Posterior vena cava (tissue), 2 donors: Measurements from ENCODE around the gene RPRD2. TPM values are rescaled to one million over a fixed set of nuclear protein-coding genes. Genes with fewer than 3 reads are reported as not detected.
A peak's percentile ranks its signal among the peaks of the same experiment; 100 is the strongest.

ENCODE experiments used
- DNase-seq: peaks from one replicate; pipeline ENCODE4 v3.0.0-alpha.2; 2020; ENCODE audit warnings: low spot score
- intact Hi-C, 2 donors: fragments of 100-400 bp; cut with DNase I; formaldehyde crosslinking; loops; one replicate each; pipeline versions ENCODE4 v1.14.1 to v1.14.2; 2022 to 2023
- total RNA-seq, 2 donors: library from RNA; stranded (reverse); fragmentation: NEBNext Ultra II Directional; extraction: Animal tissue kit (Norgen Biotek cat#: 25700); gene quantifications; one replicate each; pipeline ENCODE4 v1.2.1, GENCODE V29; 2021
- donor health status: DM: yes; HTN: yes; CAD: no.
- donor health status: DM: yes; HTN: yes; CAD: no.

Gene RPRD2
- total RNA-seq, 2 donors from 2014 or later: 22.4 to 26.2 TPM

- intact Hi-C loops: no loop called here
- no peak for DNase-seq
Observed at GRCh38 chr1:150444232-150444631, 80.3 kb downstream of the RPRD2 start.

DNA sequence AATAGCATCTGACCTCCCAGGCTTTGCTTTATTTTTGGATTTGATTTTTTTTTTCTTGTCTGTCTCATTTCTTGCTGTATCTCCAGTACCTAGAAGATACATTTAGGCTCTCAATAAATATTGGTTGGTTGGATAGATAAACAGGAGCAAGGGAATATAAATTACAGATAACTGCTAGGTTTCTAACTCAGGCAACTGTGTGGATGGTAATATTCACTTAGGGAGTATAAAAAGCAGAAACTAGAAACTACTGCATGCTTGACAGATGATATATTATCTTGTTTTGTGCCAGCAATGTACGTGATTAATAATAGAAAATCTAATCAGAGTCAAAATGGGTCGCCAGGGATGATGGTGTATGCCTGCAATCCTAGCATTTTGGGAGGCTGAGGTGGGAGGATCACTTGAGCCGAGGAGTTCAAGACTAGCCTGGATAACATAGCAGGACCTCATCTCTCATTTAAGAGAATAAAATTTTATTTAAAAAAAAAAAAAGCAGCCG is 92.2 kb downstream of the RPRD2 start:
- DNase-seq: no peak
- intact Hi-C loops: no loop called here

DNA sequence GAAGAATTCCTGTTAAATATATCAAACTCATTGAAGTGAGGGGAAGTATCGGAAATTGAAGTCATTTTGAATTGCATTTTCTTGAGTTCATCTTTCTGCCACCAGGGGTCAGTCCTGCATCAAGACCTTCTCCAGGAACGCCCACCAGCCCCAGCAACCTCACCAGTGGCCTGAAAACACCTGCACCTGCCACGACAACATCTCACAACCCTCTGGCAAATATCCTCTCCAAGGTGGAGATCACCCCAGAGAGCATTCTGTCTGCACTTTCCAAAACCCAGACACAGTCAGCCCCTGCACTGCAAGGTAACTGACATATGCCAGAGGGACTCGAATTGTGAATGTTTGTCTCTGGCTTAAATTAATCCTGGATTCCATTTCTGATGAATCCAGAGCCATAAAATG is 100.5 kb downstream of the RPRD2 start:
- intact Hi-C loops: loop anchor here in 1 of 2 donors (10.0 kb wide), 1 partner anchor 90 kb away; no protein-coding TSS in a partner anchor
- no peak for DNase-seq

- no peak for DNase-seq
Observed at GRCh38 chr1:150466964-150467363, 103.0 kb downstream of the RPRD2 start.

GRCh38 chr1:150469291-150469690 is 105.3 kb downstream of the RPRD2 start:
- intact Hi-C loops: loop anchor here in 1 of 2 donors (10.0 kb wide), 1 partner anchor 86 kb away; no protein-coding TSS in a partner anchor

More at GRCh38 chr1:150466964-150467363, 103.0 kb downstream of the RPRD2 start:
- intact Hi-C loops: loop anchor here in 1 of 2 donors (10.0 kb wide), 1 partner anchor 88 kb away; no protein-coding TSS in a partner anchor

GRCh38 chr1:150472601-150473200 is 108.8 kb downstream of the RPRD2 start:
- DNase-seq: no peak
- intact Hi-C loops: no loop called here

More at GRCh38 chr1:150469291-150469690, 105.3 kb downstream of the RPRD2 start:
- no peak for DNase-seq

DNA sequence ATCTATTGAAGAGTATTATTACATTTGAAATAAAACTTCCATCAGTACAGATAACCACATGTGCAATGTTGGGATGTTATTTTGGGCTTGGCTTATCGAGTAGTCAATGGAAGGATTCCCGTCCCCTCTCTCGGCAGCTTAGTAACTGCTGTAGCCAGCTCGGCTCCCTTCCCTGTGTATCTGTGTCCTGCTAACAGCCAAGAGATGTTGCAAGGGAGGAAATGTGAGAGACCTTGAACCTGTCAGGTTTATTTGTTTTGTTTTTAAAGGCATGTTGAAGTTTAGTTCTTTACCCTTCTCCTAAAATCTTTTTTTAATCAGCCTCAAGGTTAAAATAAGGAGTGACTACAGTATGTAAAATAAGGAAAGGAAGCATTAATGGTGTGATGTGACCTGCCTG is 109.7 kb downstream of the RPRD2 start:
- DNase-seq: no peak

GRCh38 chr1:150474869-150475268 is 110.9 kb downstream of the RPRD2 start:
- intact Hi-C loops: no loop called here
- no peak for DNase-seq

More for the DNA sequence above, 109.7 kb downstream of the RPRD2 start:
- intact Hi-C loops: no loop called here

DNA sequence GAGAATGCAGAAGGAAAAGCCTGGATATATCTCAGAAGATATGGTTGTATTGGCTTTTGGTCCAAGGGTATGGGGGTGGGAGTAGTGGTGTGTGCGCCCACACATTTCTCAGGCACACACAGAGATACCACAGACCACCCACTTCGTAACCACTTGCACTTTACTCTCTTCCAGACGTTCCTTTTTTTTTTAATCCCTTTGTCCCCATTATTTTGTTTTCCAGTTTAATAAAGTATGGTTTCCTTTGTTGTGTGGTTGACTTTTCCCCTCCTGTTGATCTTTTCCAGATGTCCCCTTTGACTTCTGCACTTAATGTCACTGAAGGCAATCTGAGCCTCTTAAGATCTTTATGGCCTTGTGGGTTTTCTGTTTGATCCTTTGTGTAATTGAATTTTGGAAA is 112.8 kb downstream of the RPRD2 start:
- DNase-seq: no peak
- intact Hi-C loops: no loop called here

DNA sequence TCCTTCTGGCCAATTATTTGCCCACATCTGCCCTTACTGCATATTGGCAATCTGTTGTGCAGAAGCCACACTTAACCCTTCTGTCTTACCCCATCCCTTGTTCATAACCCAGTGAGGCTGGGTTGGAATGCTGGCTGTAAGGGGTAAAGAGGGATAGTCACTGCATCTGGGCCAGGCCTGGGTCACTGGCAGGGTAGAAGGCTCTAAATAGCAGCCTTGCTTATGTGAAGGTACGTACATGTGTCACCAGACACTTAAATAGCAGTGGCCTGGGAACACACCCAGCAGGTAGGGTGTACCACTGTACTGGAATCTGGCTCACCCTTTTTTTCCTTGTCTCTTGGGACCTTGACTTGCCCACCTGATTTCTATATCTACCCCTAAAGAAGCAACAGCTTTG is 113.4 kb downstream of the RPRD2 start:
- DNase-seq: no peak
- intact Hi-C loops: no loop called here

- DNase-seq: no peak
- intact Hi-C loops: no loop called here
Observed at GRCh38 chr1:150477733-150478132, 113.8 kb downstream of the RPRD2 start.

GRCh38 chr1:150479370-150479769 is 115.4 kb downstream of the RPRD2 start:
- intact Hi-C loops: no loop called here
- DNase-seq: no peak

DNA sequence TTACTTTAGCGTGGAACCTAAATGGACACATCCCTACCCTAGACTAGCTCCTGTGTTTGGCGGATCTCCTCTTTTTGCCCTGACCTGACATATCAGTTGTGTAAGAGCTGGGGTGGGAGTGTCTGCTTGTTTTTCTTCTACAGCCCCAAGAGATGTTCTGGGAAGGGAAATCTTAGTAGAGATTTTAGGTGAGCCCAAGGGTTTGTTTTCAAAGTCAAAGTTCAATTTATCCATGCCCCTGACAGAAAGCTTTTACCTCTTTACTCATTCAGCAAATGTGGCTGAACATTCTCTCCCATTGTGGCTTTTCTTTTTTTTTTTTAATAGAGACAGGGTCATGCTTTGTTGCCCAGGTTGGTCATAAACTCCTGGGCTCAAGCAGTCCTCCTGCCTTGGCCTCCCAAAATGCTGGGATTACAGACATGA is 116.0 kb downstream of the RPRD2 start:
- no peak for DNase-seq
- intact Hi-C loops: loop anchor here in 1 of 2 donors (10.0 kb wide), 1 partner anchor 55 kb away; no protein-coding TSS in a partner anchor

DNA sequence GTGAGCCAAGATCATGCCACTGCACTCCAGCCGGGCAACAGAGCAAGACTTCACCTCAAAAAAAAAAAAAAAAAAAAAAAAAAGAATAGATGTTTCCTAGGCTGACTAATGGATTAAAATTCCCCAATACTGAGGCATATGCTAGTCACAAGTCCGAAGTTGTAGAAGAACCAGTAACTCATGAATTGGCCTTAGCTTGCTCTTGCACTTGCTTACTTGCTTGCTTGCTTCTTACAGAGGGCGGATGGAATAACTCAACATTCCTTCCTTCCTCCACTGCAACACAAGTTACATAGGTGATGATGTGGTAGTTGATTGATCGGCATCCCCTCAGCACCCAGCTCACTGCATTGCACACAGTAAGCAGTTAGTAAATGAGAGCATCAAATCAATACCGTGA is 120.5 kb downstream of the RPRD2 start:
- intact Hi-C loops: loop anchor here (1.0 to 10.0 kb wide), 2 partner anchors 50 to 75 kb away; no protein-coding TSS in a partner anchor
- DNase-seq: no peak

- no peak for DNase-seq
- intact Hi-C loops: loop anchor here (1.0 to 10.0 kb wide), 3 partner anchors 50 to 932 kb away; no protein-coding TSS in a partner anchor
Observed at GRCh38 chr1:150484861-150485260, 120.9 kb downstream of the RPRD2 start.

- peak; percentile 96 for DNase-seq
- intact Hi-C loops: loop anchor here (5.0 to 10.0 kb wide), 2 partner anchors 48 to 930 kb away; no protein-coding TSS in a partner anchor
Observed at GRCh38 chr1:150486966-150487762, 123.2 kb downstream of the RPRD2 start, which contains the start of gene TARS2. TARS2 (plus strand) TSS chr1:150487419; CDS start chr1:150487451, 32 bp downstream.

DNA sequence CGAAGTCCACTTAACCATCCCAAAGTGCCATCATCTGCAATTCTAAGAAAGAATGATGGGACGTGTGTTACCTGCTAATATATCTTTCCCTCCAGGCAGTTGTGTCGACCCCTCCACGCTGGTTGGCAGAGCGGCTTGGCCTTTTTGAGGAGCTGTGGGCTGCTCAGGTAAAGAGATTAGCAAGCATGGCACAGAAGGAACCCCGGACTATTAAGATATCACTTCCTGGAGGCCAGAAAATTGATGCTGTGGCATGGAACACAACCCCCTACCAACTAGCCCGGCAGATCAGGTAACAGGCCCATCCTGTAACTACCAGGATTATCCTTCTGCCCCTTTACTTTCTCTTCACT is 123.8 kb downstream of the RPRD2 start:
- peak; percentile 55 for DNase-seq
- intact Hi-C loops: loop anchor here (5.0 to 10.0 kb wide), 2 partner anchors 47 to 930 kb away; no protein-coding TSS in a partner anchor

- no peak for DNase-seq
- intact Hi-C loops: no loop called here
Observed at GRCh38 chr1:150493175-150493574, 129.2 kb downstream of the RPRD2 start.

GRCh38 chr1:150498342-150498741 is 134.4 kb downstream of the RPRD2 start:
- peak; percentile 45 for DNase-seq
- intact Hi-C loops: no loop called here

GRCh38 chr1:150505431-150505830 is 141.5 kb downstream of the RPRD2 start:
- DNase-seq: peak; percentile 72
- intact Hi-C loops: no loop called here
